Pancreas (tissue), 10 donors: ENCODE results near the gene SLC66A3. TPM values are rescaled to one million over a fixed set of nuclear protein-coding genes. Genes with fewer than 3 reads are reported as not detected.

ENCODE experiments used
- ATAC-seq, 4 donors: fragments of 200-7000 bp; cut with Tn5 transposase; one replicate each; pipeline versions ENCODE4 v1.8.0 to v1.9.1; 2020; ENCODE audit warnings: mild to moderate bottlenecking in 4 of 4, moderate library complexity in 4 of 4
- DNase-seq, 6 donors: peaks; one replicate each; pipeline ENCODE4 v3.0.0-alpha.2; 2020
- FAIRE-seq: peaks from 2 replicates; lab custom pipeline; 2012; peaks lifted over from hg19 to GRCh38; lab: Jason Lieb, UNC
- H3K27ac ChIP-seq, 4 donors: fragments of 200-600 bp; sonication (generic); 1 replicate in 3 of 4; 2 replicates in 1 of 4; pipeline versions ENCODE4 v1.5.0 to v1.8.0; 2020
- H3K27me3 ChIP-seq, 4 donors: fragments of 200-600 bp; one replicate each; pipeline ENCODE4 v1.8.0; 2021
- H3K36me3 ChIP-seq, 3 donors: fragments of 200-600 bp; sonication (generic) in 1 of 3; one replicate each; pipeline versions ENCODE4 v1.5.0 to v1.8.0; 2020 to 2021
- H3K4me1 ChIP-seq, 3 donors: fragments of 200-600 bp; one replicate each; pipeline ENCODE4 v1.8.0; 2021
- H3K4me3 ChIP-seq, 4 donors: fragments of 200-600 bp; sonication (generic) in 2 of 4; one replicate each; pipeline versions ENCODE4 v1.5.0 to v1.8.0; 2020 to 2021
- H3K9me3 ChIP-seq, 4 donors: fragments of 200-600 bp; one replicate each; pipeline ENCODE4 v1.8.0; 2021
- CTCF ChIP-seq, 4 donors: fragments of 200-600 bp; sonication (generic) in 3 of 4; IDR thresholded peaks; one replicate each; pipeline versions ENCODE4 v1.5.0 to v1.8.0; 2021; ENCODE audit warnings: antibody characterized with exemption in 4 of 4
- WGBS, 2 donors: extraction: QIAGEN DNeasy Blood & Tissue Kit; methylation state at CpG; one replicate each; pipeline ENCODE4 v1.1.7; 2013; 5-methylcytosine and 5-hydroxymethylcytosine counted together
- intact Hi-C, 3 donors: fragments of 100-400 bp; cut with DNase I; formaldehyde crosslinking; loops; one replicate each; pipeline versions ENCODE4 v1.11.1 to v1.14.2; 2022
- polyA plus RNA-seq, 2 donors: library from polyadenylated mRNA; stranded (reverse); fragments of 200-250 nt; gene quantifications; one replicate each; pipeline ENCODE4 v1.2.3, GENCODE V29; 2013
- total RNA-seq, 6 donors: library from RNA; stranded (reverse); fragmentation: NEBNext Ultra II Directional in 4 of 6; extraction: Animal tissue kit (Norgen Biotek cat#: 25700) in 4 of 6; gene quantifications; one replicate each; pipeline versions ENCODE4 v1.2.1 to v1.2.4, GENCODE V29; 2021 to 2023
- donor health status: healthy with polysubstance abuse.
- donor health status: DM: no; HTN: no; CAD: no; lungs with moderate emphysema.
- donor health status: DM: no; HTN: no; CAD: no.
- donor health status: control.
- donor health status: control.
- donor health status: Bipolar disorder and iron deficiency.
- donor health status: DM: yes; HTN: yes; CAD: no.
- donor health status: DM: no; HTN: no; CAD: no.
- donor health status: DM: no; HTN: no; CAD: no.
- donor health status: DM: yes; HTN: yes; CAD: no.

The SLC66A3 gene
- total and polyA plus RNA-seq, 8 donors = 11.1 to 26.5 (median 18.3) TPM

GRCh38 chr2:11159574-11160170 is 4.4 kb downstream of the SLC66A3 start:
- WGBS, 2 donors = 96 to 97% methylated on average over 14 of the region's 14 CpGs
- DNase-seq = peak in 1 of 6 donors; percentile 38

GRCh38 chr2:11160256-11160655 is 5.0 kb downstream of the SLC66A3 start:
- no peak overlapping the region for H3K4me3 ChIP-seq
- peaks cover 4 to 22% (median 14%) of the 10 kb centered on the region in 3 donors for H3K4me1 ChIP-seq
- no peak overlapping the region for H3K27ac ChIP-seq
- DNase-seq (peak in 2 of 6 donors; percentile 16 to 21), FAIRE-seq (no peak), ATAC-seq (no peak)
- WGBS, 2 donors = 89 to 94% methylated on average over 13 of the region's 13 CpGs
- no peak for TF ChIP-seq CTCF (IDR thresholded peaks at IDR 0.05)
- intact Hi-C loops = no loop called here
- no peaks in the 10 kb centered on the region for H3K9me3 ChIP-seq
- no peaks in the 10 kb centered on the region for H3K36me3 ChIP-seq
- H3K27me3 ChIP-seq = no peaks in the 10 kb centered on the region

More at GRCh38 chr2:11159574-11160170, 4.4 kb downstream of the SLC66A3 start:
- FAIRE-seq (no peak), ATAC-seq (no peak)
- no peaks in the 10 kb centered on the region for H3K9me3 ChIP-seq
- H3K4me3 ChIP-seq = no peak overlapping the region
- H3K27me3 ChIP-seq = no peaks in the 10 kb centered on the region
- peaks cover 4 to 22% (median 14%) of the 10 kb centered on the region in 3 donors for H3K4me1 ChIP-seq
- intact Hi-C loops = no loop called here
- no peaks in the 10 kb centered on the region for H3K36me3 ChIP-seq
- TF ChIP-seq CTCF (IDR thresholded peaks at IDR 0.05) = no peak
- H3K27ac ChIP-seq = no peak overlapping the region

GRCh38 chr2:11160731-11161455 is 5.6 kb downstream of the SLC66A3 start:
- Histone ChIP-seq H3K27ac (no peak overlapping the region), H3K9me3 (no peaks in the 10 kb centered on the region), H3K4me3 (no peak overlapping the region), H3K4me1 (peaks cover 4 to 20% (median 14%) of the 10 kb centered on the region in 3 donors), H3K27me3 (no peaks in the 10 kb centered on the region), H3K36me3 (no peaks in the 10 kb centered on the region)
- intact Hi-C loops = no loop called here
- TF ChIP-seq CTCF (IDR thresholded peaks at IDR 0.05) = no peak
- WGBS, 2 donors = 86 to 91% methylated on average over 15 of the region's 15 CpGs
- FAIRE-seq (no peak), ATAC-seq (no peak), DNase-seq (peak in 1 of 6 donors; percentile 49)

- Histone ChIP-seq H3K27me3 (no peaks in the 10 kb centered on the region), H3K4me1 (peaks cover 4 to 15% (median 14%) of the 10 kb centered on the region in 3 donors), H3K36me3 (no peaks in the 10 kb centered on the region), H3K27ac (no peak overlapping the region), H3K4me3 (no peak overlapping the region), H3K9me3 (no peaks in the 10 kb centered on the region)
- WGBS, 2 donors = 92 to 94% methylated on average over 4 of the region's 4 CpGs
- intact Hi-C loops = no loop called here
- no peak for FAIRE-seq
- ATAC-seq = no peak
- no peak for TF ChIP-seq CTCF (IDR thresholded peaks at IDR 0.05)
- DNase-seq = peak in 1 of 6 donors; percentile 24
Measured at GRCh38 chr2:11161747-11162146, 6.5 kb downstream of the SLC66A3 start.
